HEK293T (cell line): Measurements from ENCODE around the gene ABHD4.
"Not testable (repeated sequence)": the region's sequence is repeated elsewhere in the genome, so short reads cannot be mapped to it uniquely, and the experiment has no call there.

ENCODE experiments used
- CTCF ChIA-PET: fragments of 350-600 bp; formaldehyde crosslinking; extraction: SDS; loops from one replicate; lab custom pipeline; 2021; ENCODE audit warnings: antibody characterized with exemption, inconsistent platforms; lab: Yijun Ruan, JAX
- POLR2A ChIA-PET: fragments of 350-600 bp; formaldehyde crosslinking; extraction: SDS; loops from one replicate; lab custom pipeline; 2020; ENCODE audit warnings: antibody characterized with exemption, inconsistent platforms; lab: Yijun Ruan, JAX
- DNase-seq: peaks from one replicate; pipeline ENCODE4 v3.0.0; 2012; ENCODE audit warnings: mixed read lengths; ENCODE audit errors: extremely low spot score
- ARNT ChIP-seq: fragments of 450-650 bp; IDR thresholded peaks from 2 replicates; pipeline ENCODE4 v1.6.1; 2017; ENCODE audit warnings: mild to moderate bottlenecking
- BHLHE40 ChIP-seq: fragments of 450-650 bp; IDR thresholded peaks from 2 replicates; pipeline ENCODE4 v1.6.1; 2016; ENCODE audit warnings: mild to moderate bottlenecking, moderate library complexity, borderline replicate concordance
- CTBP1 ChIP-seq: fragments of 450-650 bp; IDR thresholded peaks from 2 replicates; pipeline ENCODE4 v1.6.1; 2016; ENCODE audit warnings: borderline replicate concordance
- ELF4 ChIP-seq: fragments of 450-650 bp; IDR thresholded peaks from 2 replicates; pipeline ENCODE4 v1.6.1; 2017; ENCODE audit warnings: antibody characterized with exemption
- FOXA1 ChIP-seq: fragments of 450-650 bp; IDR thresholded peaks from 2 replicates; pipeline ENCODE4 v1.6.1; 2016; ENCODE audit warnings: mild to moderate bottlenecking
- FOXK2 ChIP-seq: fragments of 450-650 bp; IDR thresholded peaks from 2 replicates; pipeline ENCODE4 v1.6.1; 2016; ENCODE audit warnings: mild to moderate bottlenecking
- FOXM1 ChIP-seq: fragments of 450-650 bp; IDR thresholded peaks from 2 replicates; pipeline ENCODE4 v1.6.1; 2017; ENCODE audit warnings: mild to moderate bottlenecking, borderline replicate concordance
- HDGF ChIP-seq: fragments of 450-650 bp; IDR thresholded peaks from 2 replicates; pipeline ENCODE4 v1.6.1; 2017; ENCODE audit warnings: antibody characterized with exemption, borderline replicate concordance
- L3MBTL2 ChIP-seq: fragments of 450-650 bp; conservative IDR thresholded peaks from 2 replicates; pipeline ENCODE4 v1.6.1; 2016; ENCODE audit warnings: mild to moderate bottlenecking
- LEF1 ChIP-seq: fragments of 450-650 bp; IDR thresholded peaks from 2 replicates; pipeline ENCODE4 v1.6.1; 2017; ENCODE audit warnings: mild to moderate bottlenecking, borderline replicate concordance
- NFRKB ChIP-seq: fragments of 450-650 bp; IDR thresholded peaks from 2 replicates; pipeline ENCODE4 v1.6.1; 2016; ENCODE audit warnings: mild to moderate bottlenecking, moderate library complexity
- PKNOX1 ChIP-seq: fragments of 450-650 bp; IDR thresholded peaks from 2 replicates; pipeline ENCODE4 v1.6.1; 2016
- SP1 ChIP-seq: fragments of 450-650 bp; IDR thresholded peaks from 2 replicates; pipeline ENCODE4 v1.6.1; 2017
- SUZ12 ChIP-seq: fragments of 450-650 bp; IDR thresholded peaks from 2 replicates; pipeline ENCODE4 v1.6.1; 2016; ENCODE audit warnings: mild to moderate bottlenecking
- TARDBP ChIP-seq: fragments of 450-650 bp; IDR thresholded peaks from 2 replicates; pipeline ENCODE4 v1.6.1; 2016
- ZNF384 ChIP-seq: fragments of 450-650 bp; IDR thresholded peaks from 2 replicates; pipeline ENCODE4 v1.6.1; 2016

ABHD4 gene

DNA sequence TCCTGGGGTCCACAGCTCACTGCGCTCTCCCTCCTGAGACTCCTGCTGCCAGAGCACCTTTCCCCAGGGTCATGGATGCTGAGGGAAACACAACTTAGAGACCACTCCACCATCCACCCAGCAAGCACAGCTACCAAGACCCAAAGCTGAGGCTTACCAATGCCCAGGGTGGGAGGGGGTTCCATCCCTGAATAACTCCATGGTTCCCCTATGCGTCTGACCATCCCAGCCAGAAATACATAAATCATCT lies 45.3 kb upstream of the ABHD4 start:
- POLR2A ChIA-PET, result no interaction called here
- DNase-seq, result no peak
- TF ChIP-seq CTBP1 (no peak), SP1 (no peak), ELF4 (no peak), BHLHE40 (no peak), FOXK2 (no peak), SUZ12 (no peak), LEF1 (no peak), ZNF384 (no peak)
- CTCF ChIA-PET, result interaction anchor here (0.6 to 1.5 kb wide), 4 partner anchors 18 to 516 kb away, joined by 3 to 4 read pairs (median 3); no protein-coding TSS in a partner anchor

GRCh38 chr14:22553445-22553844 lies 44.7 kb upstream of the ABHD4 start:
- ChIA-PET POLR2A (no interaction called here), CTCF (no interaction called here)
- TF ChIP-seq FOXK2 (no peak), LEF1 (no peak), ELF4 (no peak), SUZ12 (no peak), SP1 (no peak)
- no peak for DNase-seq

GRCh38 chr14:22553861-22554497 lies 44.1 kb upstream of the ABHD4 start:
- CTCF ChIA-PET, POLR2A ChIA-PET: not testable (repeated sequence)

DNA sequence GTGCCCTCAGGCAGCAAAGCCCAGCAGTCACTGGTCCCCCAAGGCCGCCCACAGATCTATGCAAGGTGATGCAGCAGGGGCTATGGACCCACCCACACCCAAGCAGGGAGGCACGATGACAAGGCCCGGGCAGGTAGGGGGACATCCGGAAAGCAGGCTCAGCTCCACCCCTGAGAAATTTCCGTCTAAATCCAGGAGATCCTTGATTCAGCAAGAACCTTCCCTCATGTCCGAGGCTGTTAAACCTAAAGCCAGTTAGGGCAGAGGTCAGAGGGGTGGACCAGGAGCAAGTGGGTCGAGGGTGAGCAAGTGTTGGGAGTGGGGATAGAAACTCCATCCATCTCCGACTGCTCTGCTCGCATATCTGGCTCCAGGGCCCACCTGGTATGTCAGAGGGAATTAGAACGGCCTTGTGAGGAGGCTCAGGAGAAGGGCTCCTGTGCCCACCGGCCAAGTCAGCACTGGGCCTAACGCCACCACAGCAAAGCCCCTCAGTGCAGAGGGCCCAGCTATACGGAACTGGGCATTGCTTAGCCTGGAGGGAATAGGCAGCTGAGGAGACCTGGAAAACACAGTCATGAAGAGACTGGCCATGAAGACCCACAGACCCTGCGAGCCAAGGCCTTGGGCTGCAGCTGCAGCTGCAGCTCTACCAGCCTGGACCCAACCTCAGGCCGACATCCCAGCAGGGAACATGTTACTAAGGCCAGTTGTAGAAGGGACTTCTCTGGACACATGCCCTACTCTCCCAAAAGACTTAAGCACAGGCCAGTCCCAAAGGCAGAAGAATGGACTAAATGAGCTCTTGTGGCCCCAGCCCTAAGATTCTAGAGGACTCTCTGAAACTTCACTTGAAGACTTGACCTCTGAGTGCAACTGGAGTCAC lies 43.4 kb upstream of the ABHD4 start:
- no peak for TF ChIP-seq SP1
- no peak for TF ChIP-seq CTBP1
- no peak for TF ChIP-seq ARNT
- TF ChIP-seq ELF4, result no peak
- no peak for TF ChIP-seq PKNOX1
- no peak for TF ChIP-seq HDGF
- TF ChIP-seq FOXK2, result no peak
- no peak for TF ChIP-seq L3MBTL2
- no peak for TF ChIP-seq FOXM1
- no peak for TF ChIP-seq BHLHE40
- TF ChIP-seq NFRKB, result no peak
- TF ChIP-seq ZNF384, result no peak
- TF ChIP-seq TARDBP, result no peak
- TF ChIP-seq LEF1, result no peak
- TF ChIP-seq SUZ12, result no peak
- POLR2A ChIA-PET, result interaction anchor here (1.2 kb wide), 1 partner anchor 211 kb away, joined by 4 read pairs; the partner anchor contains the start of gene OXA1L
- no peak for DNase-seq
- CTCF ChIA-PET, result interaction anchor here (0.9 to 1.2 kb wide), 2 partner anchors 9 to 44 kb away, joined by 3 to 12 read pairs; no protein-coding TSS in a partner anchor

More at GRCh38 chr14:22553861-22554497, 44.1 kb upstream of the ABHD4 start:
- not testable (repeated sequence) for DNase-seq

GRCh38 chr14:22555384-22556011 lies 42.6 kb upstream of the ABHD4 start:
- TF ChIP-seq LEF1, result no peak
- TF ChIP-seq TARDBP, result no peak
- TF ChIP-seq ZNF384, result no peak
- no peak for TF ChIP-seq NFRKB
- no peak for TF ChIP-seq ARNT
- TF ChIP-seq CTBP1, result no peak
- TF ChIP-seq FOXM1, result no peak
- TF ChIP-seq SUZ12, result no peak
- TF ChIP-seq FOXK2, result no peak
- no peak for TF ChIP-seq L3MBTL2
- TF ChIP-seq ELF4, result no peak
- TF ChIP-seq FOXA1, result no peak
- TF ChIP-seq SP1, result no peak
- no peak for TF ChIP-seq PKNOX1
- no peak for TF ChIP-seq HDGF
- TF ChIP-seq BHLHE40, result no peak
- ChIA-PET CTCF (interaction anchor here (0.9 to 2.0 kb wide), 5 partner anchors 8 to 45 kb away, joined by 3 to 12 read pairs (median 9); no protein-coding TSS in a partner anchor), POLR2A (interaction anchor here (1.2 kb wide), 1 partner anchor 211 kb away, joined by 4 read pairs; the partner anchor contains the start of gene OXA1L)
- no peak for DNase-seq

DNA sequence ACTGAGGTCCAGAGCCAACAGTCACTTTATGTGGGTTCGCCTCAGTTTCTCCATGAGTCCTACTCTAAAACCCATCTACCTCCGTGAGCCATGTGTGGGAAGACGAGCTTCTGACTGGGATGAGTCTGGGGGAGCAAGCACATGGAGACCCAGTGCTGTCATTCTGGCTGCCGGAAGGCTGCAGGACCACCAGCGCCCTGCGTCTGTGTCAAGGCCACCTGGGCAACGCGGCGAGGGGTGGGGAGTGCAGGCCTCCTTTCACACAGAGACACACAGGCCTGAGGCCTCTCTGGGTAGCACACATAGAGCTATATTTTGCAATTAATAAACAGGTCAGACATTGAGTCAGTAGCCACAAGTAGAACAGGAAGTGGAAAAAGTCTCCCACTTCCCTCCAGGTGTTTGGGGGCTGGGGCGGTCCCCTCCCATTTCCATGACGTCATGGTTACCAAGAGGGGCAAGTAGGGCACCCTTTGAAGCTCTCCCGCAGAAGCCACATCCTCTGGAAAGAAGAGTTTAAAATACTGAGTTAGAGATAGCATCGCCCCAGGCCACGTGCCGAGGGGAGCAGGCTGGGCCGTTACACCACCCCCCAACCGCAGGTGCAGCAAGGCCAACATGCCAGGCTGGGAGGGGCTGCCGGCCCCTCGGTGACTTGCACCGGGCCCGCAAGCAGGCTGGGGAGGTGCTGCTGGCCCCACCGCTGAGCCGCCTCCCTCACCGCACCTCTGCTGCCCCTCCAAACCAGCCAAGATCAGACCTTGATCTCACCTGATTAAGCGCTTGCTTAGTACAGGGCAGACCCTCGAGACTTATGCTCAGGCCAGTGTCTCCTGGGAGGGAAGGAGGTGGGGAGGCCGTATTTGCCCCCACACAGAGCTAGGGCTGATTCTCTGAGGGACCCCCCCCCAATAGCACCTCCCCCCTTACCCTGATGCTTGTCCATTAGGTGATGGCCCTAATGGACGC lies 41.8 kb upstream of the ABHD4 start:
- no peak for DNase-seq
- CTCF ChIA-PET, result interaction anchor here (0.5 to 2.0 kb wide), 36 partner anchors 8 to 520 kb away, joined by 3 to 9 read pairs (median 4); partner anchors contain the start of genes CDH24, DAD1, OXA1L and REM2
- TF ChIP-seq FOXM1, result no peak
- no peak for TF ChIP-seq FOXK2
- TF ChIP-seq SP1, result no peak
- TF ChIP-seq ARNT, result no peak
- no peak for TF ChIP-seq CTBP1
- TF ChIP-seq BHLHE40, result no peak
- TF ChIP-seq FOXA1, result no peak
- TF ChIP-seq LEF1, result no peak
- POLR2A ChIA-PET, result interaction anchor here (1.0 to 1.2 kb wide), 2 partner anchors 210 to 425 kb away, joined by 3 to 4 read pairs; partner anchors contain the start of genes AJUBA and OXA1L
